Gastrocnemius medialis (tissue), 4 donors: ENCODE data around the gene MKRN1.

Experiments
- POLR2A ChIP-seq, 2 donors: fragments of 450-650 bp; IDR thresholded peaks; one replicate each; pipeline ENCODE4 v1.6.1; 2017; ENCODE audit warnings: antibody characterized with exemption in 2 of 2, mild to moderate bottlenecking in 2 of 2, moderate library complexity in 2 of 2
- TF ChIP-seq, protein P1 (sequence below), 5 experiments: fragments of 450-650 bp in 3 of 5; fragments of 200-600 bp in 2 of 5; sonication (generic) in 2 of 5; IDR thresholded peaks in 4 of 5; conservative IDR thresholded peaks in 1 of 5; 1 replicate in 4 of 5; 2 replicates in 1 of 5; pipeline ENCODE4 v1.5.1; 2016 to 2019; ENCODE audit warnings: antibody characterized with exemption in 5 of 5, mild to moderate bottlenecking in 3 of 5, moderate library complexity in 3 of 5

DNA sequence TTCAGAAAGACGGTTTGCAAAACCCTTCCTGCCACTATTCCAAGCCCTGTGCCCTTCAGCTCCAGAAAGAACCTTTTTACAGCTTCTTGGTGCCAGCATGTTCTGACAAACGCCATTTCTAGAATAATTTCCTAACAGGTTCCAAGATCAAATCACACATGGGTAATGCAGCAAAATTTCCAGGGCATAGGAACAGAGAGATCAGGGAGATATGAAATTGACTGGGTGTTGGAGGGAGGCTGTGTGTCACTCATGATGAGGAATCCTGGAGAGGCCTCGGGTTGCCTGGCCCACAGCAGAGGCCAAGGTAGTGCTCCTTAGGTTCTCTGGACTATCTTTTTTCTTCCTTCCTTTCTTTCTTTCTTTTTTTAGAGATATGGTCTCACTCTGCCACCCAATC lies 45.9 kb downstream of the MKRN1 start:
- TF ChIP-seq, protein P1, sequence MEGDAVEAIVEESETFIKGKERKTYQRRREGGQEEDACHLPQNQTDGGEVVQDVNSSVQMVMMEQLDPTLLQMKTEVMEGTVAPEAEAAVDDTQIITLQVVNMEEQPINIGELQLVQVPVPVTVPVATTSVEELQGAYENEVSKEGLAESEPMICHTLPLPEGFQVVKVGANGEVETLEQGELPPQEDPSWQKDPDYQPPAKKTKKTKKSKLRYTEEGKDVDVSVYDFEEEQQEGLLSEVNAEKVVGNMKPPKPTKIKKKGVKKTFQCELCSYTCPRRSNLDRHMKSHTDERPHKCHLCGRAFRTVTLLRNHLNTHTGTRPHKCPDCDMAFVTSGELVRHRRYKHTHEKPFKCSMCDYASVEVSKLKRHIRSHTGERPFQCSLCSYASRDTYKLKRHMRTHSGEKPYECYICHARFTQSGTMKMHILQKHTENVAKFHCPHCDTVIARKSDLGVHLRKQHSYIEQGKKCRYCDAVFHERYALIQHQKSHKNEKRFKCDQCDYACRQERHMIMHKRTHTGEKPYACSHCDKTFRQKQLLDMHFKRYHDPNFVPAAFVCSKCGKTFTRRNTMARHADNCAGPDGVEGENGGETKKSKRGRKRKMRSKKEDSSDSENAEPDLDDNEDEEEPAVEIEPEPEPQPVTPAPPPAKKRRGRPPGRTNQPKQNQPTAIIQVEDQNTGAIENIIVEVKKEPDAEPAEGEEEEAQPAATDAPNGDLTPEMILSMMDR (IDR thresholded peaks at IDR 0.05 in 4 of 5, conservative IDR thresholded peaks at IDR 0.05 in 1 of 5): no peak
- no peak for TF ChIP-seq POLR2A (IDR thresholded peaks at IDR 0.05)
